ENCODE data around the gene CTDP1. TPM values are rescaled to one million over a fixed set of nuclear protein-coding genes. Genes with fewer than 3 reads are reported as not detected.

CTDP1 gene
- total RNA-seq, 2 experiments from 2014 or later, result 69.0 to 79.6 TPM

GRCh38 chr18:79723036-79723435, 43.4 kb downstream of the CTDP1 start:
- Histone ChIP-seq H3K4me3 (ENCODE audit: low read length) (no peak overlapping the region), H3K36me3 (ENCODE audit: insufficient read depth, low read length) (peaks cover 76% of the 10 kb centered on the region), H3K27me3 (ENCODE audit: control insufficient read depth in 1 of 2, insufficient read depth in 2 of 2, low read length in 2 of 2) (no peaks in the 10 kb centered on the region), H3K9me3 (ENCODE audit: control insufficient read depth in 1 of 2, insufficient read depth in 1 of 2, low read length in 2 of 2) (peaks cover 0 to 28% of the 10 kb centered on the region in 2 experiments), H3K27ac (ENCODE audit: low read depth in 1 of 2, low read length in 2 of 2) (no peak overlapping the region), H3K4me1 (ENCODE audit: insufficient read depth, low read length) (no peaks in the 10 kb centered on the region)
- POLR2A ChIA-PET, result no interaction called here
- DNase-seq, result no peak
- no peak for ATAC-seq (ENCODE audit: poor library complexity)
- Mint-ChIP-seq H3K36me3 (ENCODE audit: low read depth) (peaks cover 94% of the 10 kb centered on the region), H3K27ac (no peak overlapping the region), H3K4me3 (no peak overlapping the region), H3K4me1 (ENCODE audit: low read depth) (no peaks in the 10 kb centered on the region), H3K9me3 (no peaks in the 10 kb centered on the region), H3K27me3 (no peaks in the 10 kb centered on the region)
- TF ChIP-seq CTCF (IDR thresholded peaks at IDR 0.05), result no peak
- CTCF ChIA-PET, result no interaction called here
- intact Hi-C loops (cut with DNase I, micrococcal nuclease), result no loop called here

- Histone ChIP-seq H3K27me3 (ENCODE audit: control insufficient read depth in 1 of 2, insufficient read depth in 2 of 2, low read length in 2 of 2) (no peaks in the 10 kb centered on the region), H3K36me3 (ENCODE audit: insufficient read depth, low read length) (peaks cover 75% of the 10 kb centered on the region), H3K4me3 (ENCODE audit: low read length) (no peak overlapping the region), H3K27ac (ENCODE audit: low read depth in 1 of 2, low read length in 2 of 2) (no peak overlapping the region), H3K4me1 (ENCODE audit: insufficient read depth, low read length) (no peaks in the 10 kb centered on the region), H3K9me3 (ENCODE audit: control insufficient read depth in 1 of 2, insufficient read depth in 1 of 2, low read length in 2 of 2) (peaks cover 0 to 28% of the 10 kb centered on the region in 2 experiments)
- Mint-ChIP-seq H3K27me3 (no peaks in the 10 kb centered on the region), H3K9me3 (no peaks in the 10 kb centered on the region), H3K4me1 (ENCODE audit: low read depth) (no peaks in the 10 kb centered on the region), H3K4me3 (no peak overlapping the region), H3K36me3 (ENCODE audit: low read depth) (peaks cover 94% of the 10 kb centered on the region), H3K27ac (no peak overlapping the region)
- intact Hi-C loops (cut with DNase I, micrococcal nuclease), result no loop called here
- TF ChIP-seq CTCF (IDR thresholded peaks at IDR 0.05), result no peak
- ChIA-PET POLR2A (no interaction called here), CTCF (no interaction called here)
- DNase-seq (no peak), ATAC-seq (ENCODE audit: poor library complexity) (no peak)
These were observed 44.0 kb downstream of the CTDP1 start for GRCh38 chr18:79723628-79724027.

GRCh38 chr18:79724299-79725080, 44.9 kb downstream of the CTDP1 start:
- CTCF ChIA-PET, result no interaction called here
- peaks cover 94% of the 10 kb centered on the region for H3K36me3 Mint-ChIP-seq (ENCODE audit: low read depth)
- H3K4me3 Mint-ChIP-seq, result no peak overlapping the region
- POLR2A ChIA-PET, result no interaction called here
- no peak for TF ChIP-seq CTCF (IDR thresholded peaks at IDR 0.05)
- H3K36me3 ChIP-seq (ENCODE audit: insufficient read depth, low read length), result peaks cover 76% of the 10 kb centered on the region
- no peaks in the 10 kb centered on the region for H3K9me3 Mint-ChIP-seq
- H3K9me3 ChIP-seq (ENCODE audit: control insufficient read depth in 1 of 2, insufficient read depth in 1 of 2, low read length in 2 of 2), result peaks cover 0 to 31% of the 10 kb centered on the region in 2 experiments
- H3K4me3 ChIP-seq (ENCODE audit: low read length), result no peak overlapping the region
- intact Hi-C loops (cut with DNase I, micrococcal nuclease), result no loop called here
- H3K4me1 ChIP-seq (ENCODE audit: insufficient read depth, low read length), result no peaks in the 10 kb centered on the region
- no peak overlapping the region for H3K27ac ChIP-seq (ENCODE audit: low read depth in 1 of 2, low read length in 2 of 2)
- DNase-seq (no peak), ATAC-seq (ENCODE audit: poor library complexity) (no peak)
- no peaks in the 10 kb centered on the region for H3K27me3 Mint-ChIP-seq
- no peaks in the 10 kb centered on the region for H3K27me3 ChIP-seq (ENCODE audit: control insufficient read depth in 1 of 2, insufficient read depth in 2 of 2, low read length in 2 of 2)
- no peaks in the 10 kb centered on the region for H3K4me1 Mint-ChIP-seq (ENCODE audit: low read depth)
- no peak overlapping the region for H3K27ac Mint-ChIP-seq
